Hepatocyte (in vitro differentiated cells): ENCODE results near the gene RDM1. TPM values are rescaled to one million over a fixed set of nuclear protein-coding genes. Genes with fewer than 3 reads are reported as not detected.
"Not testable (repeated sequence)": the region's sequence is repeated elsewhere in the genome, so short reads cannot be mapped to it uniquely, and the experiment has no call there.

Experiments
- DNase-seq: peaks from one replicate; pipeline ENCODE4 v3.0.0-alpha.2; 2016; ENCODE audit warnings: low spot score
- H2AFZ ChIP-seq: fragments of 200-600 bp; sonication (generic); 2 replicates; pipeline ENCODE4 v1.6.0; 2016; ENCODE audit warnings: antibody characterized with exemption, mild to moderate bottlenecking
- H3K27ac ChIP-seq: fragments of 200-600 bp; sonication (generic); 2 replicates; pipeline ENCODE4 v1.5.1; 2016; ENCODE audit warnings: mild to moderate bottlenecking
- H3K27me3 ChIP-seq: fragments of 200-600 bp; sonication (generic); 2 replicates; pipeline ENCODE4 v1.6.1; 2016
- H3K36me3 ChIP-seq: fragments of 200-600 bp; sonication (generic); replicated peaks from 2 replicates; pipeline ENCODE4 v1.5.1; 2016; ENCODE audit warnings: low read depth; ENCODE audit not compliant: insufficient read depth
- H3K4me1 ChIP-seq: fragments of 200-600 bp; sonication (generic); 2 replicates; pipeline ENCODE4 v1.5.1; 2016; ENCODE audit warnings: mild to moderate bottlenecking, moderate library complexity; ENCODE audit not compliant: insufficient read depth
- H3K4me2 ChIP-seq: fragments of 200-600 bp; sonication (generic); 2 replicates; pipeline ENCODE4 v1.6.0; 2016
- H3K4me3 ChIP-seq: fragments of 200-600 bp; sonication (generic); 2 replicates; pipeline ENCODE4 v1.5.1; 2016; ENCODE audit warnings: mild to moderate bottlenecking
- H3K79me2 ChIP-seq: fragments of 200-600 bp; sonication (generic); 2 replicates; pipeline ENCODE4 v1.6.0; 2017; ENCODE audit warnings: mild to moderate bottlenecking
- H3K9me2 ChIP-seq: fragments of 200-600 bp; sonication (generic); replicated peaks from 2 replicates; pipeline ENCODE4 v1.6.0; 2017; ENCODE audit warnings: mild to moderate bottlenecking; ENCODE audit not compliant: insufficient read depth
- H3K9me3 ChIP-seq: fragments of 200-600 bp; sonication (generic); 2 replicates; pipeline ENCODE4 v1.5.1; 2016; ENCODE audit warnings: low read depth, mild to moderate bottlenecking
- H4K20me1 ChIP-seq: fragments of 200-600 bp; sonication (generic); 2 replicates; pipeline ENCODE4 v1.6.0; 2016; ENCODE audit warnings: mild to moderate bottlenecking; ENCODE audit not compliant: insufficient read depth, poor library complexity, severe bottlenecking
- CTCF ChIP-seq: fragments of 200-600 bp; sonication (generic); IDR thresholded peaks from 2 replicates; pipeline ENCODE4 v1.5.1; 2016; ENCODE audit warnings: antibody characterized with exemption, mild to moderate bottlenecking; ENCODE audit not compliant: poor library complexity
- EZH2 ChIP-seq: fragments of 200-600 bp; sonication (generic); IDR thresholded peaks from 2 replicates; pipeline ENCODE4 v1.6.1; 2016; ENCODE audit warnings: antibody characterized with exemption, mild to moderate bottlenecking, borderline replicate concordance
- EZH2phosphoT487 ChIP-seq: fragments of 200-600 bp; sonication (generic); IDR thresholded peaks from one replicate; pipeline ENCODE4 v1.6.1; 2018; ENCODE audit warnings: antibody characterized with exemption, mild to moderate bottlenecking, low read depth, moderate library complexity; ENCODE audit not compliant: unreplicated experiment, severe bottlenecking
- WGBS: methylation state at CpG from one replicate; pipeline ENCODE4 v1.1.6; 2016; ENCODE audit warnings: low lambda C conversion rate; ENCODE audit errors: missing lambda C conversion rate; 5-methylcytosine and 5-hydroxymethylcytosine counted together
- polyA plus RNA-seq: library from polyadenylated mRNA; unstranded; fragments of >200 nt; fragmentation: Nextera tagmentation; extraction: Ambion mirVana; gene quantifications from 2 replicates; pipeline ENCODE4 v1.2.1, GENCODE V29; 2016
- total RNA-seq: library from RNA; depleted of rRNA; stranded (reverse); fragments of >200 nt; gene quantifications from 2 replicates; pipeline ENCODE4 v1.2.3, GENCODE V29; 2014

Gene RDM1
- total and polyA plus RNA-seq, 2 experiments from 2014 or later = 0.87 TPM; not detected in 1

DNA sequence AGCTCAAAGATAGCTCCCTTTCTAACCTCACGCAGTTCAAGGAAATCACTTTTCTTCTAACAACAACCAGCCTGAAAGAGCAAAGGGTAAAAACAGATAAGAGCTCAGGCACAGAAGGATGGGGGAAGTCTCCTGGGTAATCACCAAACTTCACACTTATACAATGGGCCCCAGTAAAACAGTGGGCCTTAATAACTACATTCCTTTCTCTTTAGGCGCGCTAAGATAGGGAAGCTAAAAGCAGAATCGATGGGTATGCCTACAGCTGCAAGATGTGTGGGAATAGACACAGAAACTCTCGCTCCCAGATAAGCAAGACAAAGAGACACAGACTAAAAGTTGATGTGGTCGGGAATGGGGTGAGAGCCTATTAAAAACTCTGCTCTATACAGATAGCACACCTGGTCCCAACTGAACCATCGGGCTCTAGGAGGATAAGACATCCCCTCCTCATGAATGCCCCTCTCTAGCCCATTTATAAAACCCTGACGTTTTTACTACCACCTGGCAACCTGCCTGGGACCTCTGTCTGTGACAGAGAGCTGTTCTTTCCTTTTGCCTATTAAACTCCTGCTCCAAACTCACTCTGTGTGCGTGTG lies 12.1 kb upstream of the RDM1 start:
- peak; percentile 31 for DNase-seq
- no peak overlapping the region for H3K4me3 ChIP-seq
- 50% methylated on average over 9 of the region's 9 CpGs for WGBS
- H3K4me2 ChIP-seq = peak overlapping the region; percentile 46
- H3K79me2 ChIP-seq = no peaks in the 10 kb centered on the region
- no peaks in the 10 kb centered on the region for H3K9me2 ChIP-seq
- no peaks in the 10 kb centered on the region for H3K36me3 ChIP-seq
- H3K27ac ChIP-seq = peak overlapping the region; percentile 48
- H3K9me3 ChIP-seq = no peaks in the 10 kb centered on the region
- peaks cover 13% of the 10 kb centered on the region for H3K4me1 ChIP-seq
- no peaks in the 10 kb centered on the region for H3K27me3 ChIP-seq
- H4K20me1 ChIP-seq = no peaks in the 10 kb centered on the region
- TF ChIP-seq EZH2 (no peak), EZH2phosphoT487 (no peak), CTCF (no peak)
- peak overlapping the region; percentile 17 for H2AFZ ChIP-seq

GRCh38 chr17:35938492-35938891 lies 7.9 kb upstream of the RDM1 start:
- not testable (repeated sequence) for H2AFZ ChIP-seq
- 100% methylated on average over 2 of the region's 3 CpGs for WGBS

DNA sequence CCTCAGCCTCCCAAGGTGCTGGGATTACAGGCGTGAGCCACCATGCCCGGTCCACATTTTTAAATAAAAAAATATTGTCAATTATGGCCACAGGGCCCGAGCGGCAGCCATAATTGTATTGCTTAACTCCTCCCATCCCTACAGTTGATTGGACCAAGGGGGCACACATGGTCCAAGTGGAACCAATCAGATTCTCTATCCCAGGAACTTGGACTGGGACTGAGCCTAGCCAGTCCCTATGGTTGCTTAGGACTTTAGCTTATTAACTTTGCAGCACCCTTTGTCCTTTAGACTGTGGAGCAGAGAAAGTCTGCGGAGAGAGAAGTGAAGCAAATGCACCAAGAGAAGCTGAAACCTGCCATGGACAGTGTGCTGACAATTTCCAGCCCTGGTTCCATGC lies 5.5 kb upstream of the RDM1 start:
- H2AFZ ChIP-seq = no peak overlapping the region
- no peak for TF ChIP-seq EZH2phosphoT487
- no peak for TF ChIP-seq EZH2
- no peak overlapping the region for H3K4me3 ChIP-seq
- no peak overlapping the region for H3K27ac ChIP-seq
- H3K27me3 ChIP-seq = no peaks in the 10 kb centered on the region
- no peaks in the 10 kb centered on the region for H3K36me3 ChIP-seq
- H3K4me2 ChIP-seq = no peak overlapping the region
- no peaks in the 10 kb centered on the region for H3K9me3 ChIP-seq
- no peaks in the 10 kb centered on the region for H3K79me2 ChIP-seq
- no peak for DNase-seq
- no peaks in the 10 kb centered on the region for H4K20me1 ChIP-seq
- H3K4me1 ChIP-seq = no peaks in the 10 kb centered on the region
- WGBS = 94% methylated on average over 5 of the region's 5 CpGs
- no peaks in the 10 kb centered on the region for H3K9me2 ChIP-seq

More at GRCh38 chr17:35938492-35938891, 7.9 kb upstream of the RDM1 start:
- DNase-seq, H3K4me2 ChIP-seq, H3K27me3 ChIP-seq, H3K4me3 ChIP-seq, H4K20me1 ChIP-seq, H3K36me3 ChIP-seq, H3K27ac ChIP-seq, H3K9me3 ChIP-seq, H3K9me2 ChIP-seq, H3K79me2 ChIP-seq: not testable (repeated sequence)
- peaks cover 13% of the 10 kb centered on the region for H3K4me1 ChIP-seq

GRCh38 chr17:35934760-35935159 lies 4.2 kb upstream of the RDM1 start:
- H3K9me2 ChIP-seq = no peaks in the 10 kb centered on the region
- H3K4me2 ChIP-seq = no peak overlapping the region
- no peaks in the 10 kb centered on the region for H3K79me2 ChIP-seq
- H3K27ac ChIP-seq = no peak overlapping the region
- no peaks in the 10 kb centered on the region for H4K20me1 ChIP-seq
- no peak for TF ChIP-seq EZH2phosphoT487
- TF ChIP-seq CTCF = no peak
- no peak for TF ChIP-seq EZH2
- no peaks in the 10 kb centered on the region for H3K9me3 ChIP-seq
- no peaks in the 10 kb centered on the region for H3K27me3 ChIP-seq
- DNase-seq = no peak
- H2AFZ ChIP-seq = no peak overlapping the region
- H3K4me1 ChIP-seq = no peaks in the 10 kb centered on the region
- no peaks in the 10 kb centered on the region for H3K36me3 ChIP-seq
- H3K4me3 ChIP-seq = no peak overlapping the region
- WGBS = 86% methylated on average over 10 of the region's 10 CpGs
